CD4-positive, CD25-positive, alpha-beta regulatory T cell (primary cell): ENCODE measurements around the gene HCN4. TPM values are rescaled to one million over a fixed set of nuclear protein-coding genes. Genes with fewer than 3 reads are reported as not detected.
A peak's percentile ranks its signal among the peaks of the same experiment; 100 is the strongest.

Source experiments
- ATAC-seq, 2 donors: fragments of 150-1000 bp; cut with Tn5 transposase; one replicate each; pipeline ENCODE4 v1.10.0; 2021; ENCODE audit warnings: low read depth in 2 of 2, moderate number of reproducible peaks in 2 of 2, moderate library complexity in 1 of 2
- DNase-seq, 3 donors: peaks; one replicate each; pipeline versions ENCODE4 v3.0.0 to v3.0.0-alpha.2; 2012 to 2022; ENCODE audit warnings: mixed read lengths in 1 of 3
- H3K27ac ChIP-seq: one replicate; pipeline ENCODE4 v1.7.0; 2013; ENCODE audit warnings: mild to moderate bottlenecking, low read length; ENCODE audit not compliant: insufficient read depth, poor library complexity, severe bottlenecking
- H3K27me3 ChIP-seq: one replicate; pipeline ENCODE4 v1.7.0; 2013; ENCODE audit warnings: low read length; ENCODE audit not compliant: control insufficient read depth, insufficient read depth
- H3K36me3 ChIP-seq: one replicate; pipeline ENCODE4 v1.7.0; 2013; ENCODE audit warnings: mild to moderate bottlenecking, low read length, moderate library complexity; ENCODE audit not compliant: control insufficient read depth, insufficient read depth
- H3K4me1 ChIP-seq: 2 replicates; pipeline ENCODE4 v1.7.0; 2013; ENCODE audit warnings: mild to moderate bottlenecking, low read length; ENCODE audit not compliant: insufficient read depth, control insufficient read depth, poor library complexity, severe bottlenecking
- H3K4me3 ChIP-seq: one replicate; pipeline ENCODE4 v1.7.0; 2013; ENCODE audit warnings: low read depth, mild to moderate bottlenecking, low read length, moderate library complexity
- H3K9me3 ChIP-seq, 2 experiments: 1 replicate in 1 of 2; 2 replicates in 1 of 2; pipeline ENCODE4 v1.7.0; 2013; ENCODE audit warnings: low read length in 2 of 2, mild to moderate bottlenecking in 1 of 2, moderate library complexity in 1 of 2; ENCODE audit not compliant: control insufficient read depth in 2 of 2
- H3K27ac Mint-ChIP-seq, 3 donors: one replicate each; pipeline ENCODE4 v1.8.0; 2020 to 2022; ENCODE audit warnings: mild to moderate bottlenecking in 3 of 3, mixed read lengths in 3 of 3, moderate library complexity in 2 of 3
- H3K27me3 Mint-ChIP-seq: one replicate; pipeline ENCODE4 v1.8.0; 2022; ENCODE audit warnings: mild to moderate bottlenecking, mixed read lengths
- H3K36me3 Mint-ChIP-seq: one replicate; pipeline ENCODE4 v1.8.0; 2020; ENCODE audit warnings: mixed read lengths
- H3K4me1 Mint-ChIP-seq, 4 donors: one replicate each; pipeline ENCODE4 v1.8.0; 2020 to 2022; ENCODE audit warnings: mixed read lengths in 4 of 4, mild to moderate bottlenecking in 1 of 4
- H3K4me3 Mint-ChIP-seq, 4 donors: one replicate each; pipeline ENCODE4 v1.8.0; 2020 to 2022; ENCODE audit warnings: mild to moderate bottlenecking in 4 of 4, mixed read lengths in 4 of 4, moderate library complexity in 3 of 4
- H3K9me3 Mint-ChIP-seq, 7 donors: one replicate each; pipeline ENCODE4 v1.8.0; 2020 to 2022; ENCODE audit warnings: mixed read lengths in 7 of 7, mild to moderate bottlenecking in 3 of 7, moderate library complexity in 2 of 7
- polyA plus RNA-seq, 4 donors: library from polyadenylated mRNA; unstranded; fragments of 300-500 nt; fragmentation: Illumina TruSeq; gene quantifications; one replicate each; pipeline ENCODE4 v1.2.3, GENCODE V29; 2021
- total RNA-seq: library from RNA; stranded (reverse); gene quantifications from one replicate; pipeline ENCODE4 v1.2.3, GENCODE V29; 2022

The HCN4 gene
- total and polyA plus RNA-seq, 5 donors from 2014 or later = not detected

DNA sequence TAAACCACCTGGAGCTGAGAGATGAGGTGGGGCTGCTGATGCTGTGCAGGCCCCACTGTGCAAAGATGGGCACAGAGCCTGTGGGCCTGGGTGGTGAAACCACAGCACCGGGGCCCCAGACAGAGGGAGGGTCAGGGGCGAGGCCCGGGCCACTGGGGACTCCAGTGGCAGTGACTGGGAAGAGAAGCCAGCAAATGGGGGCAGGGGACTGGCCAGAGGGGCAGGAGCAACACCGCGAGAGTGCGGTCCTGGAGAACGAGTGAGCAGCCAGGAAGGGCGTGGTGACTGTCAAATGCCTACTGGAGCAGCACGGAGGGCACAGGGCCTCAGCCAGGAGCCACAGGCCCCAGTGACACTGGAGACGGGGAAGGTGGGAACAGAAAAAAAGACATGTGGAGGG, 39.8 kb downstream of the HCN4 start:
- no peak overlapping the region for H3K4me3 ChIP-seq
- H3K4me1 Mint-ChIP-seq = peaks cover 0 to 5% (median 0%) of the 10 kb centered on the region in 4 donors

DNA sequence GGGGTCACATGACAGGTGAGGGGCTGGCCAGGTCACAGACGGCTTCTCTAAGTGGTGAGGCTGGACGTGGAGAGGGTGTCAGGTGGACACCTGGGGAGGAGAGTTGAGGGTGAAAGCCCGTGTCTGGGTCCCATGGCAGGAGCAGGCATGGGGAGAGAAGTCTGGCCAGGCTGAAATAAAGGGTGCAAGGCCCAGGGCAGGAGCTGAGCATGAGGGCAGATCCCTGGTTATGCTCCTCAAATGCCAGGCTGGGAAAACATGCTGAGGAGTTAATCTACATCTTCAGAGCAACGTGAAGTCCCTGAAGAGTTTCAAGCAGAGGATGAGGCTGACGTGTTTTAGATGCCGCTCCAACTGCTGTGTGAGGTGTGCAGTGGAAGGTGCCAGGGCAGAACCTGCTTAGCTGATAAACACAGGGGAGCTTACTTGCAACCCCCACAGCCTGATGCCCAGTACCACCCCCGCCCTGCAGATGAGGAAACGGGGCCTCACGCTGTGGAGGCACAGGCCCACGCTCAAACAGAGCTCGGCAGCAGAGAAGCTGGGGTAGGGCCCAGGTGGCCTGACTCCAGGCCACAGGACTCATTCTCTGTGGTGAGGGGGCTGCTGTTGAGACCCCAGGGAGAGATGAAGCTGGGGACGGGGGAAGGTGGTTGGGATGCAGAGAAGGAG, 40.5 kb downstream of the HCN4 start:
- no peak for DNase-seq
- Histone ChIP-seq H3K9me3 (no peaks in the 10 kb centered on the region), H3K4me1 (no peaks in the 10 kb centered on the region), H3K36me3 (no peaks in the 10 kb centered on the region), H3K27ac (no peak overlapping the region), H3K27me3 (no peaks in the 10 kb centered on the region), H3K4me3 (no peak overlapping the region)
- ATAC-seq = no peak
- H3K36me3 Mint-ChIP-seq = no peaks in the 10 kb centered on the region
- H3K27me3 Mint-ChIP-seq = no peaks in the 10 kb centered on the region
- H3K9me3 Mint-ChIP-seq = no peaks in the 10 kb centered on the region
- no peak overlapping the region for H3K4me3 Mint-ChIP-seq
- H3K27ac Mint-ChIP-seq = peak overlapping the region in 1 of 3 donors; percentile 60
- H3K4me1 Mint-ChIP-seq = peaks cover 0 to 5% (median 0%) of the 10 kb centered on the region in 4 donors

More for the DNA sequence above, 39.8 kb downstream of the HCN4 start:
- Histone ChIP-seq H3K27me3 (no peaks in the 10 kb centered on the region), H3K9me3 (no peaks in the 10 kb centered on the region), H3K4me1 (no peaks in the 10 kb centered on the region), H3K27ac (no peak overlapping the region), H3K36me3 (no peaks in the 10 kb centered on the region)
- Mint-ChIP-seq H3K4me3 (no peak overlapping the region), H3K36me3 (no peaks in the 10 kb centered on the region), H3K27ac (no peak overlapping the region), H3K9me3 (no peaks in the 10 kb centered on the region), H3K27me3 (no peaks in the 10 kb centered on the region)
- DNase-seq (no peak), ATAC-seq (no peak)

DNA sequence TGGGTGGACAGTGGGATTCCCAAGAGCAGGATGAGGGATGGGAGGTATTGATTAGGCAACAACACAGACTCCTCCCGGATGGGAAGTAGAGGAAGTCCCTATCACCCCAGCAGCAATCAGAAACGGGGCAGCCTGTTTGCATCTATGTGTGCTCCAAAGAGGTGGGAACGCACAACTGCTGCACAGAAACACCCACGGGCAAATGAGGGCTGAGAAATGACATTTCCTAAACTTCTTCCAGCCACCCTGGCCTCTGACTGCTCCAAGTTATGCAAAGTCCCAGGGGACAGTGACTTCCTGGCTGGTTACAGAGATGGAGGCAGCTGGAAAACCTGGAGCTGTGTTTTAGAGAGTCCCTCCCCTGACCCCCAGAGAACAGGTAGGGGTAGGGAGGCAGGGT, 42.6 kb downstream of the HCN4 start:
- H3K9me3 Mint-ChIP-seq = no peaks in the 10 kb centered on the region
- H3K27ac Mint-ChIP-seq = no peak overlapping the region
- H3K27ac ChIP-seq = no peak overlapping the region
- no peaks in the 10 kb centered on the region for H3K4me1 ChIP-seq
- ATAC-seq (no peak), DNase-seq (no peak)
- H3K27me3 Mint-ChIP-seq = no peaks in the 10 kb centered on the region
- no peaks in the 10 kb centered on the region for H3K9me3 ChIP-seq
- H3K36me3 ChIP-seq = no peaks in the 10 kb centered on the region
- H3K36me3 Mint-ChIP-seq = no peaks in the 10 kb centered on the region
- peaks cover 0 to 5% (median 0%) of the 10 kb centered on the region in 4 donors for H3K4me1 Mint-ChIP-seq
- no peaks in the 10 kb centered on the region for H3K27me3 ChIP-seq
- H3K4me3 Mint-ChIP-seq = no peak overlapping the region
- no peak overlapping the region for H3K4me3 ChIP-seq

DNA sequence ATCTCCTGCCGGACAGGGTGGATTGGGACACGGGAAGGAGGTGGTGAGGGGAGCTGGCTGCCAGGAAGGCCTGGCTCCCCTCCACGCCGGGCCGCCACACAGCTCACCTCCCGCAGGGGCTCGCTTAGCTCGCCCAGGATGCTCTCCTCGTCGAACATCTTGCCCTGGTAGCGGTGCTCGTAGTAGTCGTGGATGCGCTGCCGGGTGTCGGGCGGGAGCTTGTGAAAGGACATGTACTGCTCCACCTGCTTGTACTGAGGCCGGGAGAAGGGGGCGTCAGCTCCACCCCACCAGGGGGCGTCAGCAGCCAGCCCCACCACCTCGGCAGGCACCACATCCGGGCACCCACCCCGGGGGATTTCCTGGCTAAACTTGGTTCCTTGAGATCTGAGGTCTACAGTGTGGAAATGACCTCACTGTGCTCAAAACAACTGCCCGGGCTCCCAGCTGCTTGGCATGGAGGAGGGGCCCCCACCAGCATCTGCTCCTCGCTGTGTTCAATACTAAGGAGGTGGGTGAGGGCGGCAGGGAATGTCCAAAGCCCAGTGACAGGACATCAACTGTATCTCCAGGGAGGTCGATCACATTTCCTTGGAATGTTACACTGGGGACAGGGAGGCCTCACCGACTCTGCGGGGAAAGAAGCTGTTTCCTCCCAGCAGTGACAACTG, 43.4 kb downstream of the HCN4 start:
- DNase-seq (peak in 1 of 3 donors; percentile 15), ATAC-seq (no peak)
- no peaks in the 10 kb centered on the region for H3K9me3 ChIP-seq
- peaks cover 0 to 5% (median 0%) of the 10 kb centered on the region in 4 donors for H3K4me1 Mint-ChIP-seq
- H3K4me3 ChIP-seq = no peak overlapping the region
- no peaks in the 10 kb centered on the region for H3K27me3 Mint-ChIP-seq
- H3K27ac ChIP-seq = no peak overlapping the region
- no peaks in the 10 kb centered on the region for H3K27me3 ChIP-seq
- peak overlapping the region in 1 of 4 donors; percentile 21 for H3K4me3 Mint-ChIP-seq
- no peak overlapping the region for H3K27ac Mint-ChIP-seq
- no peaks in the 10 kb centered on the region for H3K36me3 Mint-ChIP-seq
- no peaks in the 10 kb centered on the region for H3K9me3 Mint-ChIP-seq
- H3K36me3 ChIP-seq = no peaks in the 10 kb centered on the region
- H3K4me1 ChIP-seq = no peaks in the 10 kb centered on the region

DNA sequence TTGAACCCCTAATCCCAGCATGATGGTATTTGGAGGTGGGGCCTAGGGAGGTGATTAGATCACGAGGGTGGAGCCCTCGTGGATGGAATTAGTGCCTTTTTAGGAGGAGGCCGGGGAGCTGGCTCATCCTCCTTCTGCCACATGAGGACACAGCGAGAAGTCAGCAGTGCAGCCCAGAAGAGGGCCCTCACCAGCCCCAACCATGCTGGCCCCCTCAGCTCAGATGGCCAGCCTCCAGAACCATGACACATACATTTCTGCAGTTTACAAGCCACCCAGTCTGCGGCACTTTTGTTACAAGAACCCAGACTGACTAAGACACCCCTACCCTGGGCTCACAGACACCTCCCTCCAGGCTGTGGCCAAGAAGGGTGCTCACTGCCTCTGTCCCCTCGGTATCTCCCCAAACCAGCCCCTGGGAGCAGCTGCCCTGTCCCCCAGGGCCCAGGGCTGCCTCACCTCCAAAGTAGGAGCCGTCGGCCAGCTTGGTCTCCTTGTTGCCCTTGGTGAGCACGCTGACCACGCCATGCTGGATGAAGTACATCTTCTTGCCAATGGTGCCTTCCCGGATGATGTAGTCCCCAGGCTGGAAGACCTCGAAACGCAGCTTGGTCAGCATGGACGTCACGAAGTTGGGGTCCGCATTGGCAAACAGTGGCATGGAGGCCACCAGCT, 44.1 kb downstream of the HCN4 start:
- Histone ChIP-seq H3K4me1 (no peaks in the 10 kb centered on the region), H3K9me3 (no peaks in the 10 kb centered on the region), H3K4me3 (no peak overlapping the region), H3K36me3 (no peaks in the 10 kb centered on the region), H3K27ac (no peak overlapping the region), H3K27me3 (no peaks in the 10 kb centered on the region)
- H3K27ac Mint-ChIP-seq = no peak overlapping the region
- H3K4me3 Mint-ChIP-seq = no peak overlapping the region
- no peaks in the 10 kb centered on the region for H3K36me3 Mint-ChIP-seq
- H3K27me3 Mint-ChIP-seq = no peaks in the 10 kb centered on the region
- peaks cover 0 to 5% (median under 1%) of the 10 kb centered on the region in 4 donors for H3K4me1 Mint-ChIP-seq
- DNase-seq (no peak), ATAC-seq (no peak)
- H3K9me3 Mint-ChIP-seq = no peaks in the 10 kb centered on the region

DNA sequence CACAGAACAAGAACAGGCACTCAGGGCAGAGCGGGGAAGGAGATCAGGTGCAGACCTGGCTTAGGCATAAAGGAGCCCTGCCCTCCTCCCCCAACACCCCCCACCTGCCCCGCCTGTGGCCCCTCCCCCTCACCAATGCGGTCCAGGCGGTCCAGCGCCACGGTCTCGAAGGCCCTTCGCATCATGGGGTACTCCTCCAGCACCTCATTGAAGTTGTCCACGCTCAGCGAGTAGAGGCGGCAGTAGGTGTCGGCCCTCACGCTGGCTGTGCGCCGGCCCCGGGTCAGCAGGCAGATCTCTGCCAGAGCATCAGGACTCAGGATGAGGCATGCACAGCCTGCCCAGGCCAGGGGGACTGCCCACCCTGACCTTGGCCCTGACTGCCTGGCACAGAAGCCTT, 44.8 kb downstream of the HCN4 start:
- no peak for DNase-seq

DNA sequence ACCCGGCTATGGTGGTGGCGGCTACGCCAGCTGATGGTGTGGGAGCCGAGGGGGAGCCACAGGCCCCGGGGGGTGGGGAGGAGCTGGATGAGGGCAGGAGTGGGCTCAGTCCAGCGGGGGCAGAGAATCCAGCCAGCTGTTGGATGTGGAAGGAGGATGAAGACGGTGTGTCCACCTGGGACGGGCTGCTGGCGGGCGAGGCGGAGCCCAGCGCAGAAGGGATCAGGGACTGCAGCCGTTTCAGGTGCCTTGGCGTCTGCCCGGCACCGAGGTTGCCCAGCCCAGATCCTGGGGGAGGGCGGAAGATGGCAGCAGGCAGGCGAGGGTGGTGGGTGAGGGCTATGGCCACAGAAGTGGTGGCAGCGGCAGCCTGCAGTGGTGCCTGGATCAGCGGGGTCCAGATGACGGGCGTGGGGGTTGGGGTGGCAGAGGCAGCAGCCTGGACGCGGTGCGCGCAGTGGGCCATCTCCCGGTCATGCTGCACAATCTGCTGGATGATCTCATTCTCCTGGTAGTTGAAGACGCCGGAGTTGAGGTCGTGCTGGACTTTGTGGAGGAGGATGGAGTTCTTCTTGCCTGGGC, 45.3 kb downstream of the HCN4 start:
- Mint-ChIP-seq H3K4me3 (no peak overlapping the region), H3K4me1 (peaks cover 0 to 7% (median 3%) of the 10 kb centered on the region in 4 donors), H3K9me3 (no peaks in the 10 kb centered on the region), H3K27me3 (no peaks in the 10 kb centered on the region), H3K27ac (no peak overlapping the region), H3K36me3 (no peaks in the 10 kb centered on the region)
- no peaks in the 10 kb centered on the region for H3K36me3 ChIP-seq
- no peak for ATAC-seq
- H3K4me3 ChIP-seq = no peak overlapping the region
- no peaks in the 10 kb centered on the region for H3K27me3 ChIP-seq
- no peak for DNase-seq
- H3K4me1 ChIP-seq = no peaks in the 10 kb centered on the region
- no peak overlapping the region for H3K27ac ChIP-seq
- no peaks in the 10 kb centered on the region for H3K9me3 ChIP-seq

More for the DNA sequence above, 44.8 kb downstream of the HCN4 start:
- Histone ChIP-seq H3K4me1 (no peaks in the 10 kb centered on the region), H3K27me3 (no peaks in the 10 kb centered on the region), H3K36me3 (no peaks in the 10 kb centered on the region), H3K27ac (no peak overlapping the region), H3K9me3 (no peaks in the 10 kb centered on the region), H3K4me3 (no peak overlapping the region)
- ATAC-seq = no peak
- H3K27ac Mint-ChIP-seq = no peak overlapping the region
- H3K36me3 Mint-ChIP-seq = no peaks in the 10 kb centered on the region
- H3K4me3 Mint-ChIP-seq = no peak overlapping the region
- peaks cover 0 to 7% (median 3%) of the 10 kb centered on the region in 4 donors for H3K4me1 Mint-ChIP-seq
- no peaks in the 10 kb centered on the region for H3K9me3 Mint-ChIP-seq
- H3K27me3 Mint-ChIP-seq = no peaks in the 10 kb centered on the region
